Vein endothelial cell (primary cell): ENCODE results near the gene MRI1. TPM values are rescaled to one million over a fixed set of nuclear protein-coding genes. Genes with fewer than 3 reads are reported as not detected.

Source experiments
- small RNA-seq: library from RNA; depleted of rRNA; stranded (forward); fragments of <200 nt; gene quantifications from one replicate; pipeline ENCODE3, GENCODE V24; 2012
- total RNA-seq: library from RNA; depleted of rRNA; stranded (reverse); fragments of >200 nt; gene quantifications from 2 replicates; pipeline ENCODE4 v1.2.3, GENCODE V29; 2012

MRI1 gene
- total RNA-seq = 38.2 and 45.4 TPM in 2 replicates

GRCh38 chr19:13764101-13764807, at the start of gene MRI1:
Gene MRI1 (plus strand): TSS chr19:13764522. CDS start chr19:13764589, 67 bp downstream.

GRCh38 chr19:13774217-13775191, 10.2 kb downstream of the MRI1 start, which contains the start of gene C19orf53:
Gene C19orf53 (plus strand): TSS chr19:13774456. CDS start chr19:13774478, 22 bp downstream.

GRCh38 chr19:13794757-13795589, 30.7 kb downstream of the MRI1 start, which contains the start of gene ZSWIM4:
Gene ZSWIM4 (plus strand): TSS chr19:13795443. CDS start chr19:13795649, 206 bp downstream.

Small RNA genes lying within 50 kb of the gene (small RNA-seq; reads per million reads assigned to genes)
- gene RN7SL619P = not detected

Other genes starting within 250 kb of the MRI1 start
- 60.8 and 79.0 TPM in 2 replicates for gene C19orf53, start 9.9 kb downstream of the MRI1 start, total RNA-seq
- gene ZSWIM4, start 30.9 kb downstream of the MRI1 start, total RNA-seq = 16.8 and 21.6 TPM in 2 replicates
- gene NANOS3, start 112.6 kb downstream of the MRI1 start, total RNA-seq = 0.33 and 0.76 TPM in 2 replicates
- gene BRME1, start 141.6 kb downstream of the MRI1 start, total RNA-seq = 0.65 and 0.76 TPM in 2 replicates
- gene CC2D1A, start 141.7 kb downstream of the MRI1 start, total RNA-seq = 13.5 and 21.2 TPM in 2 replicates
- gene PODNL1, start 173.9 kb downstream of the MRI1 start, total RNA-seq = under 0.01 and 0.19 TPM in 2 replicates
- 16.0 and 19.7 TPM in 2 replicates for gene DCAF15, start 188.0 kb downstream of the MRI1 start, total RNA-seq
- 3.1 and 3.6 TPM in 2 replicates for gene RFX1, start 241.8 kb downstream of the MRI1 start, total RNA-seq